ENCODE measurements around the gene EIF4G3. TPM values are rescaled to one million over a fixed set of nuclear protein-coding genes. Genes with fewer than 3 reads are reported as not detected.
"Not testable (repeated sequence)": the region's sequence is repeated elsewhere in the genome, so short reads cannot be mapped to it uniquely, and the experiment has no call there.

Gene EIF4G3
- total RNA-seq, 1 experiment from 2014 or later: 31.6 TPM

DNA sequence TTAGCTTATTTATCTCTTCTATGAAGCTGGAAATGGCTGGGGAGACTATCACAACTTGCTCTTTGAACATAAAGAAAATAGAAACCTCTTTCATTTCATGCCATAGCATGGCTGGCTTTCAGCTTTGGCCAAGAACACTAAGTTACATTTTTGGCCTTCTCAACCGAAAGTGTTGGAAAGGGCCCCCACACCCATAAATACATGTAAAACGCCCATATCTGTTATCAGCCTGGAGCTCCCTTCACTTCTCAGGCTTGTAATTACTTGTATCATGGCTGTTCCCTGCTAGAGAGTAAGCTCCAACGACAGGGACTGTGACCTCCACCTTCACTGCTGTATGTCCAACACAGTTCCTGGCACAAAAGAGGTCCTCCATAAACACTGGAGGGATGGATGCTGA lies 12.7 kb upstream of the EIF4G3 start:
- DNase-seq (ENCODE audit: low read depth): no peak

DNA sequence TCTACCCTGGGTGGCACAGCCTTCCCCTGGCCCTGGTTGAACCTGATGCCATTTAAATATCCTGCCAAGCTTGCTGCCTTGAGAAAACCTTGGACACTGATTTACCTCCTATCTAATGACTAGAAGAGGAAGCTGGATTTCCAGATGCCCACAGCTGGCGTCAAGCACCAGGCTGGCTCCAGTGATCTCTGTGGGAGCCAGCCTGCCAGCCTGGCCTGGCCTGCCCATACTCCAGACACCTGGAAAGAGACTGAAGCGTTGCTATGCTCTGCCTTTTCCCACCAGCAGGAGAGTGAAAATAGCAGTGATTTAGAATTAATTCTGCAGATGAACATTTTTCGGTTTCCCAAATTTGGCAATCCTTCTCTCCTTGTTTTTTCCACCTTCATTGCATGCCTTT lies 11.5 kb upstream of the EIF4G3 start:
- no peak for DNase-seq (ENCODE audit: low read depth)

GRCh38 chr1:21185221-21185731 lies 8.6 kb upstream of the EIF4G3 start:
- DNase-seq (ENCODE audit: low read depth): no peak

DNA sequence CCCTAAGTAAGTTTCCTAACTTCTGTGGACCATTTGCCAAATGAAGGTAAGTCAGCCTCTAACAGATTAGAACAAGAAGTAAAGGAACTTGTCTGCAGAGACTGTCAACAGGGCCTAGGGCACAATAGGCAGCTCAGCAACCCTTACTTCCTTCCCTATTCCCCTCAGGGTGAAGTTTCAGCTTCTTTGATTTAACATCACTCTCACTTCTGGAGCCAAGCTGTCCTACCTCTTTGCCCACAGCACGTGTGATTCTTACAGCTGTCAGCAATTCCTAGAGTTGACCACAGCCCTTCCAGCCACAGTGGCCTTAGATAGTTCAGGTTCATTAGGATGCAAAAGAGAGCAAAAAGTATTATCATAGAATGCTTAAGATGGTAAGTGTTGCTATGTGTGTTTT lies 7.6 kb upstream of the EIF4G3 start:
- DNase-seq (ENCODE audit: low read depth): peak; percentile 29

DNA sequence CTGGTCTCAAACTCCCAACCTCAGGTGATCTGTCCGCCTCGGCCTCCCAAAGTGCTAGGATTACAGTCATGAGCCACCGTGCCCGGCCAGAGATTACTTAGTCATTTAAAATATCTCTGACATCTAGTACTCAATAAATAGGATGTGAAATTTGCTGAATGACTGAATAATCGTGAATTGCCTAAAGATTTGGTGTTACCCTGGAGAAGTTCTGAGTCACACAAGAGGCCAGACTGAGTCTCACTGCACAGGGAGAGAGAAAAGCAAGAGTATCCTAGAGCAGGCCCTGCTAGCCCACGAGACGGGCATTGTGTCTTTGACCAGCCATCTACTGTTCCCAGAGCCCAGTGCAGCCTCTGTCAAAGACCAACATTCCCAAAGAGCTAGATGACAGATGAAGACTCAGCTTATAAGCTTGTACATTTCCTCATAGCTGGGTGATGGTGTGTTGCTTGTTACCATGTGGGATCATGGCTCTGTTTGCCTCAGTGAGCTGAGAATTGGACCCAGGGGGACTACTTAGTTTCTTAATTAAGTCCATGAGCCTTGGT lies 5.6 kb upstream of the EIF4G3 start:
- DNase-seq (ENCODE audit: low read depth): no peak

DNA sequence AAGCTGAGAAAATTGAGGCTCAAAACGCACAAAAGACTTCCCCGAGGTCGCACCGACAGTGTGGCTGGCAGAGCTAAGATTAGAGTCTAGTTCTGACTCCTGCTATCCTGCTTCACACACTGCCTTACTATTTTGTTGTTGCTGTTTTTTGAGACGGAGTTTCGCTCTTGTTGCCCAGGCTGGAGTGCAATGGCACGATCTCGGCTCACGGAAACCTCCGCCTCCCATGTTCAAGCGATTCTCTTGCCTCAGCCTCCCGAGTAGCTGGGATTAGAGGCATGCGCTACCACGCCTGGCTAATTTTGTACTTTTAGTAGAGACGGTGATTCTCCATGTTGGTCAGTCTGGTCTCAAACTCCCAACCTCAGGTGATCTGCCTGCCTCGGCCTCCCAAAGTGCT lies 1.6 kb upstream of the EIF4G3 start:
- DNase-seq (ENCODE audit: low read depth): not testable (repeated sequence)

- no peak for DNase-seq (ENCODE audit: low read depth)
Observed at GRCh38 chr1:21175670-21176581, 771 bp downstream of the EIF4G3 start.

DNA sequence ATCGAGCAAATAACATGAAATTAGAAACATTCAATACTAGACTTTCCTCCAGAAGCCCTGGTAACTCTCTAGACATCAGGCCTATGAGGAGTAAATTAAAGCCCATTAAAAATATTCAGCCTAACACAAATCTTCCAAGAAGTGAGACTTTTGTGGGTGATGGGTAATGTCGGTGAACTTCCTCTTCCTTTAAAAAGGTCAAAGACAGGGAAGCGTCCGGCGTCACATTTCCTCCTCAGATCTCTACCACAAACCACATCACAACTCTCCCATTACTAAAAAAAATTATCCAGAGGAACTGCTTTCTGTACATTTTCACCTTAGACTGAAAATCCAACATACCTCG lies 1.4 kb downstream of the EIF4G3 start:
- peak; percentile 55 for DNase-seq (ENCODE audit: low read depth)

DNA sequence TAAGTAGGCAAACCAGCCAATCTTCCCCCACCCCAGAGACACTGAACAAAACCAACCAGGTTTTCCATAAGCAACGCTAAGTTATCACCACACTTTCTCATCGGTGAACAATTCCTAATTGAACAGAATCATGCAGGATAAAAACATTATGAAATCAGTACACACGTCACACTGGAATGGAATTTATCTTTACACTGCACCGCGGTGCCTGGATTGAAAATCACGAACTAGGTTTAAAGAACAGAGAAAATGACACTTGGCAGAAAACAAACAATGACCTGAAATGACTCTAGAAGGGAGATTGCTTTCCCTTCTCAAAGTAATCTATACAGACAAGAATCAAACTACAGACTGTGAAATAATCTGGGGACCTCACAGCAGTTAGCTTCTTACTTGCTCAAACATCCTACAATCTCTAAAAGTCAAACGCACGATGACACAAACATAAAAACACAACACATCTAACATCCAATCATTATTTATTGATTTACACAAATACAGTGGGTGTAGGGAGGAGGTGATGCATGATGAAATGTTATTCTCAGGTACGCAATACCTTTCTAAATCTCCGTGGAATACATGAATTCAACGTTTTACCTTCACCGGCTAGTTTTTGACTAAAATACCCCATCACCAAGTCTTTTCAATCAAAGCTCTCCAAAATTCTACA lies 1.9 kb downstream of the EIF4G3 start:
- DNase-seq (ENCODE audit: low read depth): peak; percentile 40

DNA sequence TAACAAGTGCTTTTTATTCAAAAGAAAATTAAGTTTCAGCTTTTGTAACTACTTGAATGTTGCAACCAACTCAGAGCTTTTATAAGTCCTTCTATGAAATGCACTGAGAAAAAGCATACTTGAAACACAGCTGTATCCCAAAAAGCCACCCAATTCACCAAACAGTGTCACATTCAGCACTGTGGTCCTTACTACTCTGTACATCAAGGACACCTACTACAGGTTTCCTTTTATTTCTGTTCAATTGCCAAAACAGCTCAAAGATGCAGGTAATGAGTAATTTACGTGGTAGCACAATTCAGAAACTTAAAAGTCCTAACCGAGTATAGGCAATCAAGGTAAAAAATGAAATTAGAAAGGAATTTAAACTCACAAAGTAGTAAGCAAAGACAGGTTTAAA lies 2.5 kb downstream of the EIF4G3 start:
- DNase-seq (ENCODE audit: low read depth): no peak

DNA sequence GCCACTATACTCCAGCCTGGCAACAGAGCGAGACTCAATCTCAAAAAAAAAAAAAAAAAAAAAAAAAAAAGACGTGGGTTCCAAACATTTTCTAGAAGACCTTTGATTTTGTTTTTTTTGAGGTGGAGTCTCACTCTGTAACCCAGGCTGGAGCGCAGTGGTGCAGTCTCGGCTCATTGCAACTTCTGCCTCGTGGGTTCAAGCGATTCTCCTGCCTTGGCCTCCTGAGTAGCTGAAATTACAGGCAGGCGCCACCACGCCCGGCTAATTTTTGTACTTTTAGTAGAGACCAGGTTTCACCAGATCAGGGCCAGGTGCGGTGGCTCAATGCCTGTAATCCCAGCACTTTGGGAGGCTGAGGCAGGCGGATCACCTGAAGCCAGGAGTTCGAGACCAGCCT lies 3.6 kb downstream of the EIF4G3 start:
- not testable (repeated sequence) for DNase-seq (ENCODE audit: low read depth)

DNA sequence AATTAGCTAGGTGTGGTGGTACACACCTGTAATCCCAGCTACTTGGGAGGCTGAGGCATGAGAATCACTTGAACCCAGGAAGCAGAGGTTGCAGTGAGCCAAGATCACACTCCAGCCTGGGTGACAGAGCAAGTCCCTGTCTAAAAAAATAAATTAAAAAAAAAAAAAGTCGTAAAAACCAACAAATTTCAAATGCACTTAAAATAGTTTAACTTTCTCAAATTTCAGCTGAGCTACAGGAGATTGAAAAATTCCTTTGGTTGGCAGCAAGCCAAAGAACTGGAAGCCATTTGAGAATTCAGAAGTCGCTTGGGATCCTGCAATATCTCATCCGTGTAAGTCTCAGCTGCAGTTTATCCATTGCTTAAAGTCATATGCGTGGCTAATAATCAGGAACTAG lies 5.9 kb downstream of the EIF4G3 start:
- DNase-seq (ENCODE audit: low read depth): not testable (repeated sequence)

DNA sequence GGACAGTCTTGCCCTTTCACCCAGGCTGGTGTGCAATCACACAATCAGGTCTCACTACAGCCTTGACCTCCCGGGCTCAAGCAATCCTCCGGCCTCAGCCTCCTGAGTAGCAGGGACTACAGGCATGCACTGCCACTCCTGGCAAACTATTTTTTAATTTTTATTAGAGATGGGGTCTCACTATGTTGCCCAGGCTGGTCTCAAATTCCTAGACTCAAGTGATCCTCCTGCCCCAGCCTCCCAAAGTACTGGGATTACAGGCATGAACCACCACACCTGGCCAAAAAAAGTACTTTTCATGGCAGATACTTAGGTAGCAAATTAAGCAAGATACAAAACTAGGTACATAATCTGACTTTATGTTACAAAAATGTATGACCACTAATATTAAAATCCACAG lies 8.3 kb downstream of the EIF4G3 start:
- DNase-seq (ENCODE audit: low read depth): no peak

- DNase-seq (ENCODE audit: low read depth): no peak
Observed at GRCh38 chr1:21165646-21166045, 11.1 kb downstream of the EIF4G3 start.

GRCh38 chr1:21165076-21165475 lies 11.6 kb downstream of the EIF4G3 start:
- DNase-seq (ENCODE audit: low read depth): no peak

DNA sequence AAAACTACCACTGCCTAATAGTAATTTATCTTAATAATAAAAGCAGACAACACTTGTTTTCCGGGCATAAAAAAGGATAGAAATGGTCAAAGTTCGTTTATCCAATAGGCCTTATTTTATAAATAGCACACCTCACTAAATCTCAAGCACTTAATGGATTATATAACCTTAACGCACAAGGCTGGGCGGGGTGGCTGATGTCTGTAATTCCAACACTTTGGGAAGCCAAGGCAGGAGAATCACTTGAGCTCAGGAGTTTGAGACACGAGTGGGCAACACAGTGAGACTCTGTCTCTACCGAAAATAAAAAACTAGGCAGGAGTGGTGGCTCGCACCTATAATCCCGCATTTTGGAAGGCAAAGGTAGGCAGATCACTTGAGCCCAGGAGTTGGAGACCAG lies 12.4 kb downstream of the EIF4G3 start:
- DNase-seq (ENCODE audit: low read depth): no peak

DNA sequence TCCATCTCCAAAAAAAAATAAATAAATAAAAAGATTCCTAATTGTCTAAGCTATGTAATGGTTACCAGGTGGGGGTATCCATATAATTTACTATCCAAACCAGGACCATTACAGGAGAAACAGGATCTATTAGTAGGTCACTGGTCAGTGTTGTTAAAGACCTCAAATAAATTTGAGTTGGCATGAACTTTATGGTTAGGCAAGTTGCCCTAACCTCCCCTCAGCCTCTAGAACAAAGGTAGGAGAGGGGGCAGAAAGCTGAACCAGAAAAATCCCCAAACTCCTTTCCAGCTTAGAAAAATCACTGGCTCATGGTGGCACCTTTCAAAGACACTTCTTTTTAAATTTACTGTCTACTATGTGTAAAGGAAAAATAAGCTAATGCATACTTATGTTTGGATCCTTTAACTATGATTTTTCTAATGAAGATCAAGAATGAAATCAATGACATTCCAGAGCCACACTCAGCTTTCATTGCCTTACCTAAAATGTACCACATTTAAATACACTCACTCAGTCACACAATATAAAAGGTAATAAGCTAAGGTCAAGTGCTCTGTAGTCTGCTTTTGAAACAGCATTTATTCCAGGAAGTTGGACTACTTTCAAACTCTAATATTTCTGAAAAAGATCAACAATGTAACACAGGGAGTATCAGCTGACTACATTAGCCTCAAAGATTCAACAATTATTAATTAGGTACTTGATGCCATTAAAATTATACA lies 13.8 kb downstream of the EIF4G3 start:
- DNase-seq (ENCODE audit: low read depth): no peak

- DNase-seq (ENCODE audit: low read depth): no peak
Observed at GRCh38 chr1:21161842-21162241, 14.9 kb downstream of the EIF4G3 start.

DNA sequence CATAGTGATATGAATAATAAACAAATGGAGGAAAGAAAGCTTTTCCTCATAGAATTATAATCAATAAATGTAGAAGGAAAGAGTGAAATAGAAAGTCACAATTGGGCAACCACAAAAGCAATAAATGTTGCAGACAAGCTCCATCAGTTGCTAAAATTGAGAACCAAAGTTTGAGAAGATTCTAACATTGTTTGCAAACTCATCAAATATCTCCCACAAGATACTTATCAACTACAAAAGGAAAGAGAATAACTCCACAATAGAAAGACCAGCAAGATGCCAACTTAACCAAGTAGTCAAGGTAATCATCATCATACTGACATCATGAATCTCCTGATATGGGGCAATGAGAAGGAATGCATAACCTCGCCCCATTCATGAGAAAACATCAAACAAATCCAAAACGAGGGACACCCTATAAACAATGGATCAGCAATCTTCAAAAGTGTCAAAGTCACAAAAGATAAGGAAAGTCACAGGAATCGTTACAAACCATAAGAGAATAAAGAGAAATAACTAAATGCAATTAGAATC lies 16.4 kb downstream of the EIF4G3 start:
- no peak for DNase-seq (ENCODE audit: low read depth)

GRCh38 chr1:21157868-21158267 lies 18.8 kb downstream of the EIF4G3 start:
- no peak for DNase-seq (ENCODE audit: low read depth)

DNA sequence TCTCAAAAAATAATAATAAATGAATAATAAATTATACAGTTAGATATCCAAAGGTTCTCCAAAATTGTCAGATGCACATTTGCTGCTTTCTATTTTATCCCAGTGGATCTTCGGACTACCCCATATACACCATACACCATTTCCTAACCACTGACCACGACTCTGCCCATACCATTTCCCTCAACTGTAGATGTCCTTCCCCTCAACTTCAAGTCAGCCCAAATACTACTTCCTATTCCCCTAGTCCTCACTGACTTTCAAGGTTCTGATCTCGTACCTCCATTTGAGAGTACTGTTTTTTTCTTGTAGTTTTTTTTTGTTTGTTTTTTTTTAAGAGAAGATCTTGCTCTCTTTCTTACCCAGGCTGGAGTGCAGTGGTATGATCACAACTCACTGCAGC lies 19.6 kb downstream of the EIF4G3 start:
- no peak for DNase-seq (ENCODE audit: low read depth)

DNA sequence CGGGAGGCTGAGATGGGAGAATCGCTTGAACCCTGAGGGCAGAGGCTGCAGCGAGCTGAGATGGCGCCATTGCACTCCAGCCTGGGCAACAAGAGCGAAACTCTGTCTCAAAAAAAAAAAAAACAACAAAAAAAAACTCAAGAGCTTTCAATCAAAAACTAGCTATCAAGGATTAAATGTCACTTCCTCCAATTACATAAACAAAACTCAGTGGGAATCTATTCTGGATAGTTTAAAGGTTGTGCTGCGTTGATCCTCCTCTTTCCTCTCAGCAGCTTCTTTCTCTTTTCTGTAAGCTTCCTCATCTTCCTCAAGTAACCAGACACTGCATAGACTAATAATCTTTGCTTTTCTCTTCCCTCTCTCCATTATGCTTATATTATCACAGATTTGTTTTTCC lies 20.7 kb downstream of the EIF4G3 start:
- DNase-seq (ENCODE audit: low read depth): no peak

Measured in RPMI7951 (cell line).